Ishikawa (cell line): ENCODE data around the gene TMEM234.

ENCODE experiments used
- CEBPB ChIP-seq: IDR thresholded peaks from 2 replicates; pipeline ENCODE4 v1.6.1; 2012
- CREB1 ChIP-seq: IDR thresholded peaks from 2 replicates; pipeline ENCODE4 v1.6.1; 2012; ENCODE audit warnings: low read depth
- EGR1 ChIP-seq: IDR thresholded peaks from 2 replicates; pipeline ENCODE4 v1.6.1; 2012
- EP300 ChIP-seq: IDR thresholded peaks from 2 replicates; pipeline ENCODE4 v1.6.1; 2012; ENCODE audit warnings: borderline replicate concordance
- FOXM1 ChIP-seq: IDR thresholded peaks from 2 replicates; pipeline ENCODE4 v1.6.1; 2012; ENCODE audit warnings: low read depth, borderline replicate concordance
- NFIC ChIP-seq: IDR thresholded peaks from 2 replicates; pipeline ENCODE4 v1.6.1; 2012
- RAD21 ChIP-seq: IDR thresholded peaks from 2 replicates; pipeline ENCODE4 v1.6.1; 2012; ENCODE audit warnings: low read depth
- REST ChIP-seq: IDR thresholded peaks from 2 replicates; pipeline ENCODE4 v1.6.1; 2012; ENCODE audit warnings: low read depth, mild to moderate bottlenecking
- TAF1 ChIP-seq: IDR thresholded peaks from 2 replicates; pipeline ENCODE4 v1.6.1; 2012; ENCODE audit warnings: low read depth, mild to moderate bottlenecking
- TCF12 ChIP-seq: IDR thresholded peaks from 2 replicates; pipeline ENCODE4 v1.6.1; 2012; ENCODE audit warnings: low read depth
- TEAD4 ChIP-seq: IDR thresholded peaks from 2 replicates; pipeline ENCODE4 v1.6.1; 2012
- USF1 ChIP-seq: IDR thresholded peaks from 2 replicates; pipeline ENCODE4 v1.6.1; 2012
- YY1 ChIP-seq: IDR thresholded peaks from 2 replicates; pipeline ENCODE4 v1.6.1; 2012; ENCODE audit warnings: low read depth
- ZBTB7A ChIP-seq: IDR thresholded peaks from 2 replicates; pipeline ENCODE4 v1.6.1; 2012; ENCODE audit warnings: low read depth
- TF ChIP-seq, protein P1 (sequence below): IDR thresholded peaks from 2 replicates; pipeline ENCODE4 v1.6.1; 2012

The TMEM234 gene

GRCh38 chr1:32195972-32196823 is 26.0 kb downstream of the TMEM234 start:
- TF ChIP-seq EGR1 (no peak), YY1 (no peak), REST (no peak), TEAD4 (no peak), NFIC (no peak), EP300 (no peak), CREB1 (no peak), TAF1 (no peak), ZBTB7A (no peak), RAD21 (no peak), TCF12 (no peak), FOXM1 (no peak)

DNA sequence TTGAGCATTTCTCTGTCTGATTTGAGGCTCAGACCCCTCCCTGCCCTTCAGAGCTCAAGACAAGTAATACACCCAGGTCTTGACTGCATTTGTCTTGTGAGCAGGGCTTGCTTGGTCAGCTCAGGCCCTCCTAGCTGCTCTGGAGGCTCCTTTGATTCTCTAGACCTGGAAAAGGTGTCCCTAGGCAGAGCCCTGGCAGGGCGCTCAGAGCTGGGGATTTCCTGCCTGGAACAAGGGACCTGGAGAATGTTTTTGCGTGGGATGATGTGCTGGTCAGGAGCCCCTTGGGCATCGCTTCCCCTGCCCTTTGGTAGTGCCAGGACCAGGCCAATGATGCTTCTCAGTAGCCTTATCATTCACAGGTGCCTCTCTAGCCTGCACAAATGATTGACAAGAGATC is 26.6 kb downstream of the TMEM234 start:
- TF ChIP-seq CEBPB (no peak), FOXM1 (no peak), USF1 (no peak), YY1 (no peak), EP300 (no peak), EGR1 (no peak), ZBTB7A (no peak), TEAD4 (no peak), CREB1 (no peak), RAD21 (no peak), TAF1 (no peak), REST (no peak), NFIC (no peak)
- TF ChIP-seq, protein P1, sequence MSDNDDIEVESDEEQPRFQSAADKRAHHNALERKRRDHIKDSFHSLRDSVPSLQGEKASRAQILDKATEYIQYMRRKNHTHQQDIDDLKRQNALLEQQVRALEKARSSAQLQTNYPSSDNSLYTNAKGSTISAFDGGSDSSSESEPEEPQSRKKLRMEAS: no peak

GRCh38 chr1:32194984-32195383 is 27.2 kb downstream of the TMEM234 start:
- TF ChIP-seq CEBPB: no peak
- no peak for TF ChIP-seq EGR1
- no peak for TF ChIP-seq REST
- TF ChIP-seq NFIC: no peak
- no peak for TF ChIP-seq USF1
- TF ChIP-seq FOXM1: no peak
- TF ChIP-seq YY1: no peak
- no peak for TF ChIP-seq EP300
- no peak for TF ChIP-seq TAF1
- TF ChIP-seq TEAD4: no peak
- no peak for TF ChIP-seq ZBTB7A
- TF ChIP-seq, protein P1: no peak
- TF ChIP-seq CREB1: no peak
- TF ChIP-seq TCF12: no peak
- no peak for TF ChIP-seq RAD21

GRCh38 chr1:32192220-32192948 is 29.8 kb downstream of the TMEM234 start:
- TF ChIP-seq EGR1 (no peak), REST (no peak), RAD21 (no peak), EP300 (no peak), TAF1 (no peak), FOXM1 (no peak), ZBTB7A (no peak)
- TF ChIP-seq, protein P1: no peak
